Right kidney (tissue), 9 donors: ENCODE measurements around the gene CIAPIN1.

Source experiments
- DNase-seq: peaks from one replicate; pipeline ENCODE4 v3.0.0-alpha.2; 2016
- long read RNA-seq, 8 donors: transcript quantifications; one replicate each; lab custom pipeline, GENCODE V29; 2026

CIAPIN1 gene
- long read RNA-seq, donor 1, transcript CIAPIN1-201 (9 exons, 2,182 nt), result major isoform, 33 of 59 reads
- long read RNA-seq, donor 1, partial matches to known transcripts, result 18 of 59 reads
- long read RNA-seq, donor 1, other reads (novel, unspliced or antisense), result 0 of 59 reads
- long read RNA-seq, donor 2, transcript CIAPIN1-201 (9 exons, 2,182 nt), result major isoform, 11 of 12 reads
- long read RNA-seq, donor 2, partial matches to known transcripts, result 0 of 12 reads
- long read RNA-seq, donor 2, other reads (novel, unspliced or antisense), result 0 of 12 reads
- long read RNA-seq, donor 3, transcript CIAPIN1-201 (9 exons, 2,182 nt), result major isoform, 9 of 18 reads
- long read RNA-seq, donor 3, partial matches to known transcripts, result 5 of 18 reads
- long read RNA-seq, donor 3, other reads (novel, unspliced or antisense), result 0 of 18 reads
- long read RNA-seq, donor 4, transcript CIAPIN1-201 (9 exons, 2,182 nt), result major isoform, 20 of 113 reads
- long read RNA-seq, donor 4, partial matches to known transcripts, result 53 of 113 reads
- long read RNA-seq, donor 4, other reads (novel, unspliced or antisense), result 32 of 113 reads
- long read RNA-seq, donor 5, transcript CIAPIN1-201 (9 exons, 2,182 nt), result major isoform, 19 of 29 reads
- long read RNA-seq, donor 5, partial matches to known transcripts, result 7 of 29 reads
- long read RNA-seq, donor 5, other reads (novel, unspliced or antisense), result 0 of 29 reads
- long read RNA-seq, donor 6, transcript CIAPIN1-201 (9 exons, 2,182 nt), result major isoform, 26 of 31 reads
- long read RNA-seq, donor 6, partial matches to known transcripts, result 0 of 31 reads
- long read RNA-seq, donor 6, other reads (novel, unspliced or antisense), result 0 of 31 reads
- long read RNA-seq, donor 7, result 0 reads
- long read RNA-seq, donor 8, transcript CIAPIN1-201 (9 exons, 2,182 nt), result major isoform, 20 of 24 reads
- long read RNA-seq, donor 8, partial matches to known transcripts, result 0 of 24 reads
- long read RNA-seq, donor 8, other reads (novel, unspliced or antisense), result 0 of 24 reads

DNA sequence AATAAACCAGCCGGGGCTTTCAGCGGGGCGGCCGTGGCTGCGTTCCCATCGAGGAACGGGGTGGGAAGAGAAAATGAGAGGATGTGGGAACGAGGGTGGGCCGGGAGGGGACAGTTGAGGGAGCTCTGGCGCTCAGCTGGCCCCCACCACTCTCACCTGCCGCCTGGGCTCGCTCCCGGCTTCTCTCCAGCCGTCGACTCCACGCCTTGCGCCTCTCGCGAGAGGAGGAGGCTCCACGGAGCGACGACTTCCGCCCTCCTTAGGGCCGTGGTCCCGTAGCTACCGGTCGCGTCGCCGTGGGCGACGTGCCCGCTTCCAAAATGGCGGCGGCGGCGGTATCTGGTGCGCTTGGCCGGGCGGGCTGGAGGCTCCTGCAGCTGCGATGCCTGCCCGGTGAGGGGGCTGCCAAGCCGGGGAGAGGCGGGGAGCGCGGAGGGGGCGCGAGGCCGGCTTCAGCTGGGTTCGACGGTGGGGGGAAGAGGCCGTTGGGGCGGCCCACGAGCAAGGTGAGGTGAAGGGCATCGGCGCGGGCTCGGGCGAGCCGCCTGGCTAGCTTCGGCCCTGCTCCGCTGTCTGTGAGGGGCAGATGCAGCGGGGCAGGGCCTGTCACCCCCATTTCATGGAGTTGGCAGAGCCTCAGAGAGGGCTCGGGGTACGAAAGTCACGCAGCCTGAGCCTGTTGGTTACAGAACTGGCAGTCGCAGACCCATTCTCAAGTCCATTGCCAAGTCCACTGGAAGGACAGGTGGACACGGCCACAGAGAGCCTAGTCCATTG is at the start of gene CIAPIN1, which contains the start of gene COQ9:
TSS of gene CIAPIN1 (minus strand) at position 200 of the 777 bp plus-strand sequence. CDS start 6,457 bp downstream, outside the sequence.
TSS of gene COQ9 (plus strand) at position 294 of the 777 bp plus-strand sequence. CDS start at position 321, 27 bp downstream.
- DNase-seq, result peak; percentile 84

DNA sequence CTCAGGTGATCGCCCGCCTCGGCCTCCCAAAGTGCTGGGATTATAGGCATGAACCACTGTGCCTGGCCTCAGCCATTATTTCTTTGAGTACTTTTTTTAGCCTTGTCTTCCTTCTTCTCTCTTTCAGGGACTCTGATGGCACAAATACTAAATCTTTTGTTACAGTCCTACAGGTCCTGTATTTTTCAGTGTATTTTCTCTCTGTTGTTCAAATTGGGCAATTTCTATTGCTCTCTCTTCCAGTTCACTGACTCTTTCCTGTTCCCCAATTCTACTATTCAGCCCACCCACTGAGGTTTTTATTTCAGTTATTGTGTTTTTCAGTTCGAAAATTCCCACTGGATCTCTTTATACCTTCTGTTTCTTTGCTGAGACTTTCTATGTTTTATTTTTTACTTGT is 46.6 kb upstream of the CIAPIN1 start:
- no peak for DNase-seq

DNA sequence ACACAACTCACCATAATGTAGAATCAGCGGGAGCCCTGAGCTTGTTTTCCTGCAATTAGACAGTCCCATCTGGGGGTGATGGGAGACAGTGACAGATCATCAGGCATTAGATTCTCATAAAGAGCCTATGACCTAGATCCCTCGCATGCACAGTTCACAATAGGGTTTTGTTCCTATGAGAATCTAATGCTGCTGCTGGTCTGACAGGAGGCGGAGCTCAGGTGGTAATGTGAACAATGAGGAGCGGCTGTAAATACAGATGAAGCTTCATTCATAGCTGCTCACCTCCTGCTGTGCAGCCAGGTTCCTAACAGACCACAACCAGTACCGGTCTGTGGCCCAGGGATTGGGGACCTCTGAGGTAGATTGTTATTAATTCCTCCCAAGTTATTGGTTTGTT is 42.0 kb upstream of the CIAPIN1 start:
- no peak for DNase-seq

DNA sequence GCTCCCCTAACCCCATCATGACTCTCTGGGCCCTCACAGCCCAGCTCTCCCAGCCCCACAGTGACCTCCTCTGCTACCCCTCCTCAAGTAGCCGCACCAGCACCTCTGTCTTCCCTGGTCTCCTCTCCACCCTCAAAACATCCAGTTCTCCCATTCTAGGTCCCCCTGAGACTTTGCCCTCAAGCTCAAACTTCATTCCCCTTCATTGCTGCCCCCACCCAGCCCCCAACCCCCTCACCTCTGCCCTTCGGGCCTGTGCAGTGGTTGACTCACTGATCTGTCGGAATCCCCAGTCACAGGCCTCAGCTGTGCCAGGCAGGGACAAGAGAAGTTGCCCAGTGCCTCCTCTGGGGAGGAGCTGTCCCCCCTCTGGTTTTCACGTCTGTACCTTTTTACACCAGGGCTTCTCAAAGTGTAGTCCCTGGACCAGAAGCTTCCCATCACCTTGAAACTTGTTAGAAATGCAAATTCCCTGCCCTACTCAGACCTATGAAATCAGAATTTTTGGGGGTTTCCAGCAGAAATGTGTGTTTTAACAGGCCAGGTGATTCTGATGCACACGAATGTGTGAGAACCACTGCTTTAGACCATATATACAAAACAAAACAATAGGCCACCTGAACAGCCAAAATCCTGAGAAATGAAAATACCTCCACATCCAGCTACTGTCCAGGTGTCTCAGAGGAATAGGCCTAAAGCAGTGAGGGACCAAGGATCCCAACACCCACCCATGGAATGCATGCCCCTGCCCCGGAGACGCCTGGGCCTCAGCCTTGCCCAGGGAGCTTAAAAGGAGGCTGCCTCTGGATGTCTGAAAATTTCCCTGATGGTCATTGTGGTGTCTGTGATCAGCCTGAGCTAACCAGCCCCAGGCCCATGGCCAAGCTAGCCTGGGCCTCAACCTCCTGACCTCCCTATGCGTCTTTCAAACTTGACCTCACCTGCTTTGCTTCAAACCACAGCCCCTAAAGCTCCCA is 40.0 kb upstream of the CIAPIN1 start:
- DNase-seq, result no peak

DNA sequence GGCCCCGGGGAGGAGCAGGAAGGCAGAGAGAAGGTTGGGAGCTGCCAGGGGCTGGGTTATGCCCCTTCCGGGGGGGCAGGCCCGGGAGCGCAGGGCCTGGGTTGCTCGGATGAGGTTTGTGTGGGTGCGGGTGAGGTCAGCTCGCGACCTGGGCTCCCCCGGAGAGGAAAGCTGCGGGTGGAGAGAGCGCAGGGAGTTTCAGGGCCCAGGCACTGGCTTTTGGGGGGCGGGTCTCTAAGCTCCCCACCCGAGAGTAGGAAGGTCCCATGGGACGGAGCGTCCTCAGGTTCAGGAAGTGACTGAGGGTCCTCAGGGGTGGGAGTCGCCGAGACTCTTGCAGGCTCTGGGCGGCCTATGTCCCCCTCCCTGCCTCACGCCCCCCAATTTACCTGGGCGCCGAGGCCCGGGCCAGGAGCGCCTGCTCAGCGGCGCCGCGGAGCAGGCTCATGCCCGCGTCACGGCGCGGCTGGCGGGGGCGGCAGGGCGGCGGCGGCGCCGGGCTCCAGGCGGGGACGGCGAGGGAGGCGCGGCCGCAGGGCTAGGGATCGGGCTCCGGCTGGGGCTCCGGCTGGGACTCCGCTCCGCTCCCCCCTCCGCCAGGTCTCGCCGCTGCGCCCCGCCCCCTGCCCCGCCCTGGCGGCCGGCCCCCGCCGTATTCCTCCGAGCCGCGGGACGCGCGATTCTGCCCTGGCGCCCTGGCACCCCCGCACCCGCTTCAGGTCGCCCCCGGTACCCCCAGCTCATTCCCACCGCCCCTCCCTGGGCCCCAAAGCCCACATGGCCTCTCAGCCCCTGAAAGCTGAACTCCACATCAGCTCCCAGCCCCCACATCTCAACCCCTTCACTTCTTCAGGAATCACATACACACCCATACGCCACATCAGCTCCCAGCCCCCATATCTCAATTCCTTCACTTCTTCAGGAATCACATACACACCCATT is 39.0 kb upstream of the CIAPIN1 start, which contains the start of gene DOK4:
TSS of gene DOK4 (minus strand) at position 578 of the 942 bp plus-strand sequence. CDS start 6,986 bp downstream, outside the sequence.
- no peak for DNase-seq

DNA sequence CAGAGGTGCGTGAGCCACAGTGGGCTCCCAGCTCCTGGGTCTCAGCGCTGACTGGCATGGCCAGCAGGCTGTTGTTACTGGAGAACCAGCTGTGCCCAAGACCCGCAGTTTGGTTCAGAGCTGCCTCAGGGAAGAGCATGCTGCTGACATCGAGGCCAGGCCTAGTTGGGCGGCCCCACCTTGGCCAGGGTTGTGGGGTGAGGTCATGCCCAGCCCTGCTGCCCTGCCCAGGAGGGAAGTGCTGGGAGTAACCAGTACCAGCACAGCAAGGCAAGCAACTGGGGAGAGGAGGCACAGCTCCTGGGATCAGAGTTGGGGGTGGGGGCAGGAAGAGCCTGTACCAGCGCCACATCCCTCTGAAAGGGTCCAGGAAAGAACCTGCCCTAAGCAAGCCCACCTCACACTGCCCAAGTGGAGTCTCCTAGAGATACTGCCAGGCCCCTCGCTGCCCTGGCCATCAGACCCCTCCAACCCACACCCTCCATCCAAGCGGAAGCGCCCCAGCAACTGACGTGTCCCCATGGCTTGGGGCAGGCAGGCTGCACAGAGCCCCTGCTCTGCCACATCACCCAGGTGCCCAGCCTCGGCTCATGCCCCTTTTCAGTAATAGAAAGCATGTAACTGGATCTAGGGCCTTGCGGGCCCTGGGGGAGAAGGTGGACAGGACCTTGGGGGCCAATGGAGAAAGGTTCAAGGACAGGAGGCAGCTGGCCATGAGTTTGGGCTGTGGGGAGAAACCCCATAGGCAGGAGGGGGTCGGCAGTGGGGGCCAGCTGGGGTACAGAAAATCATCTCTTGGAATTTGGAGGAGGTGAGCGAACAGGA is 38.1 kb upstream of the CIAPIN1 start:
- no peak for DNase-seq

DNA sequence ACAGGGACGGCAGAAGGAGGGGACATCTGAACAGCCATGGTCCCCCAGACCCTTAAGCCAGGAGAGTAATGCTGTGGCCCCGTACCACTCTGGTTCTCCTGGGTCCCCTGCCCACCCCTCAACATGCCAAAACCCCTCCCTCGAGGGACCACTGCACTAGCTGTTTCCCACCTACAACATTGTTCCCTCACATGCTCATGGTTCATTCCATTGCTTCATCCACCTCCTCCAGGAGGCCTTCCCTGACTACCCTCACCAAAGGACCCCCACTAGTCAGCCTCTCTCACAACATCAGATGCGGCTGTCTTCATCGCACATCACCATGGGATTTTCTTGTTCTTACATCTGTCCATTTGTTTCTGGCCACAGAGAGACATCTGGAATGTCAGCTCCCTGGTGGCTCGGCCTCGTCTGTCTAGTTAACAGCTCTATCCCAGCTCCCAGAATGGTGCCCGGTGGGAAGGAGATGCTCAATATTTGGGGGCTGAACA is 37.4 kb upstream of the CIAPIN1 start:
- no peak for DNase-seq

DNA sequence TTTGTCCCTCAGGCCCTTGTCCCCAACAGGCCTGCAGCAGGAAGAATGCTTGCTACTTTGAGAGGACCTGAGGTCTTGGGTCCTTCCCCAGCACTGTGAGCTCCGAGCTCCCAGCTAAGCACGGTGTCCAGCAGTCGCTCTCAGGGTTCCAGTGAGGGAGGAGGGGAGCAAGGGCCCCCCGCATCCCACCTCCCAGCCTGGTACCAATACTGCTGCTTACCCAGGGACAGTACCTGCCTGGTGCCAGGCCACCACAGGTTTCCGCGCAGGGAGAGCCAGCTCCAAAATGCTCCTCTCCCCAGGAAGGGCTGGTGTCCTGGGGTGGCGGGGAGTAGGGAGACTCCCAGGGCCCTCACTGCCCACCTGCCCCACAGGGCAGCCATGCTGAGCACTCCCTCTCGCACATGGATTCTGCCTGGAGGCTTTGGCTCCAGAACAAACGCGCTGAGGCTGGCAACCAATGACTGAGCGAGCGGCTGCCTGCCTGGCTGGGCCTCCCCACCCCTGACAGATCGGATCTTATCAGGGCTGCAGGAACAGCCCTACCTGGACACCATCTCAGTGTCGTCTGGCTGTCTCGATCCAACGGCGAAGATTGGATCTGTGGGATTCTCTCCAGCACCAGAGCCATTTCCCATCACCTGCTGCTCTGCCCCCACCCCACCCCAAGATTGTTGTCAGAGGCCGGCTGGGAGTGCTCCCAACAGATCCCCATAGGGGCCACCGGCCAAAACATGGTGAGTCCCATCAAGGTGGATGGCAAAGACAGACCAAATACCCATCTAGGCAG is 36.7 kb upstream of the CIAPIN1 start:
- DNase-seq, result no peak

DNA sequence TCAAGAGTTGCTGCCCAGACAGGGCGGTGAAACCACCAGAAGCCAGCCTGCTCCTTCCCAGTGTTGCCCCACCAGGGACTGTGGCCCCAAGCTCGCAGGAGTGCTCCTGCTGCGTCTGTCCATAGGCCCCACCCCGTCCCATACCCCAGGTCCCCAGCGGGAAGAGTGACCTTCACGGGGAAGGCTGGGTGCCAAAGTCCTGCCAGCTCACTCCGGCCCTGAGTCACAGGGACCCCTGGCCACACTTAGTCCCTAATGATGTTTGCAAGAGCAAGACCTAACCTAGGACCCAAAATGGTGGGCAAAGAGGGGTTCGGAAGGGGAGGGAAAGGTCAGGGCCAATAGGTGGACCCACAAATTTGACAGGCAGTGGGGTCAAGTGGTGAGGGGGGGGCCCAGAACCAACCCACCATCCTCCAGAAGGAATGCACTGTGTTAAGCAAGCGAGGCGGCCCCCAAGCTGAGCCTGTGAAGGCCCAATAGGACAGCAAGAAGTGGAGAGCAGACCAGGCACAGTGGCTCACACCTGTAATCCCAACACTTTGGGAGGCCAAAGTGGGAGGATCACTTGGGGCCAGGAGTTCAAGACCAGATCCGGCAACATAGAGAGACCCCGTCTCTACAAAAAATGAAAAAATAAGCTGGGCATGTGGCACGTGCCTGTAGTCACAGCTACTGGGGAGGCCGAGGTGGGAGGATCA is 35.8 kb upstream of the CIAPIN1 start:
- DNase-seq, result no peak

DNA sequence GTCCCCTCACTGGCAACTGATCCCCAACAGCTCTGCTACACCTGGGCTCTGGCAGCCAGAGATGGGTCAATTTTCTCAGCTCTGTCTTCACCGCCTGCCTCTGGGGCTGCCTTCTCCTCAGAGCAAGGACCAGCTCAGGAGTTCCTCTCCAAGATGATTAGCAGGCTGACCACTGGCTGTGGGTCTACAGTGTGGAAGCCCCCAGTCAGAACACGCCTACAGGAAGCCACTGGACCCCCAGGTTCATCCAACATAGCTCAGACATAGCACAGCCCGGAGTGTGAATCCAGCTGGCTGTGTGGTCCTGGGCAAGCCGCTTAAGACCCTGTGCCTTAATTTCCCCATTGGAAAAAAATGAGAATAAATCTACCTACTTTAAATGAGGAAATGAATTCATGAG is 34.2 kb upstream of the CIAPIN1 start:
- no peak for DNase-seq

DNA sequence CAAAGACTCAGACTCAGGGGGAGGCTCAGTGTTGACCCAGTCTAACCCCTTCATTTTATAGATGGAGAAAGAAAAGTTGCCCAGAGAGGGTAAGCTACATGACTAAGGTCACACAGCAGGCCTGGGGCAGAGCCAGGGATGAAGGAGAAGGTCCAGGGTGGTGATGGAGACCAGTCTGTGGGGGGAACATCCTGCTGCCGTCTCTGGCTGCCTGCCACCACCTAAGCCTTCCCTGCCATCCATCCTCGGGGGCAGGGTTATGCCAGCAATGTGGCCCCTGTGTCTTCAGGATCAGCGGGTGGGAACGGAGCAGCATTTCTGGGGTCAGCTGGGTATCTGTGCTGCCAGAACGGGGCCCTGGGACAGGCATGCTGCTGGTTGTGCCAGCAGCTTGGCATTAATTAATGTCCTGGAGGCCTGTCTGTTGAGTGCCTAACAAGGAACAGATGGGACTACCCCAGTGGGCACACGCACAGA is 33.6 kb upstream of the CIAPIN1 start:
- DNase-seq, result no peak

DNA sequence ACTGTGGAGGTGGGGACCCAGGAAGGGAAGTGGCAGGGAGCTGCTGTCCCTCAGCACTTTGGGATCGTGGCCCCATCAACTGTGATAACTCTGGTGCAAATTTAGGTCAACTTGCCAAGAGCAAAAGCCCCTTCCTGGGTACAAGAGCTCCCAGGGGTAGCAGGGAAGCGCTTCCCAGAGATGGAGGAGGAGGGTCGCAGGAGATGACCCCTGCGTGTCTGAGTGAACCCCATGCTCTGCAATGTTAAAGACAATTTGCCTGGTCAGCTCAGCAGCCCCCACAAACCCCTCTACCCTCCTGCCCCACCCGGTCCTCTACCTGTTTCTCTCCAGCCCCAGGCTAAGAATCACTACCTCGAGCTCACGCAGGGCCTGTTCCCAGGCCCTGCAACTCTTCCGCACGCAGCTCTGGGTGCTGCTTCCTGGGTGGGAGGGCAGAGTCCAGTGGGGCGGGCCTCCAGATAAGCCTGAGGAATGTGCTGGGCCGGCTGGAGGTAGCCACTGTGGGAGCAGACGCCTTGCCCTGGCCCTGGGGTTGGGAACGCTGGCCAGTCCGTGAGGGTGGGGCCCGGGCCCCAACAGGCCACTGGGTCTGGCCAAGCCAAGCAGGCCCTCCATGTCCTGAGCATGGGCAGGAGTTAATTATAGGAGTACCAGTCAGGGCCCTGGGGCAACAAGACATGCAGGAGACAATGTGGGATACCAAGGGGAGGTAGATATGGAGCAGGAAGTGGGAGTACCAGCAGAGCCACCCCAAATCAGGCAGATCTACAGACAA is 33.0 kb upstream of the CIAPIN1 start:
- no peak for DNase-seq

DNA sequence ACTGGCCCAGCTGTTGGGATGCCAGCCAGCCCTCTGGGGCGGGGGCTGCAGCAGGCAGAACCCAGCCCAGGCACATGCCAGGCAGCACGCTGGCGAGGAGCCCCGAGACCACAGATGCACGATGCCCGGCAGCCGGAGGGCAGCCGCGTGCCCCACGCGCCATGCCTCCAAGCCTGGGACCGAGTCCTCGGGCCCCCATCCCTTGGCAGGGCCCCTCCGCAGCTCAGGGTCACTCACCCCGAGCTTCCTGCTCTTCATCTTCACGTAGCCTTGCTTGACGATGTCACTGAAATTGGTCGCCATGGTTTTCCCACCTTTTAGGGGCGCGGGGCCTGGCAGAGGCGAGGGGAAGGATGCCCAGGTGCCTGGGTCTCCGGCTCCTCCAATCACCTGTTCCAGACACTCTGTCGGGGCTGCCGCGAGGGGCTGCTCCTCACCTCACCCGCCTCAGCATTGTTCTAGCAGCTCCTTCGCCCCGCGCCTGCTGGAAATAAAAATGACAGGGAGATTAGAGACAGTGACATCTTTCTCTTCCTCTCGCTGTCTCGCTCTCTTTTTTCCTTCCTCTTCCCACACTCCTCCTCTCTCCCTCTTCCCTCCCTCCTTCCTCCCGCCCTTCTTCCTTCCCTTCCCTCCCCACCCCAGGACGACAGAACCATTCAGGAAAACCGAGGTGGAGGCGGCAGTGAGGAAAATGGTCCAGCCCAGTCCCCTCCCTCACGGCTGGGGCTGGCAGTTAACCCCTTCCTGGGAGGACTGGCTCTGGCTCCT is 32.2 kb upstream of the CIAPIN1 start:
- DNase-seq, result no peak

DNA sequence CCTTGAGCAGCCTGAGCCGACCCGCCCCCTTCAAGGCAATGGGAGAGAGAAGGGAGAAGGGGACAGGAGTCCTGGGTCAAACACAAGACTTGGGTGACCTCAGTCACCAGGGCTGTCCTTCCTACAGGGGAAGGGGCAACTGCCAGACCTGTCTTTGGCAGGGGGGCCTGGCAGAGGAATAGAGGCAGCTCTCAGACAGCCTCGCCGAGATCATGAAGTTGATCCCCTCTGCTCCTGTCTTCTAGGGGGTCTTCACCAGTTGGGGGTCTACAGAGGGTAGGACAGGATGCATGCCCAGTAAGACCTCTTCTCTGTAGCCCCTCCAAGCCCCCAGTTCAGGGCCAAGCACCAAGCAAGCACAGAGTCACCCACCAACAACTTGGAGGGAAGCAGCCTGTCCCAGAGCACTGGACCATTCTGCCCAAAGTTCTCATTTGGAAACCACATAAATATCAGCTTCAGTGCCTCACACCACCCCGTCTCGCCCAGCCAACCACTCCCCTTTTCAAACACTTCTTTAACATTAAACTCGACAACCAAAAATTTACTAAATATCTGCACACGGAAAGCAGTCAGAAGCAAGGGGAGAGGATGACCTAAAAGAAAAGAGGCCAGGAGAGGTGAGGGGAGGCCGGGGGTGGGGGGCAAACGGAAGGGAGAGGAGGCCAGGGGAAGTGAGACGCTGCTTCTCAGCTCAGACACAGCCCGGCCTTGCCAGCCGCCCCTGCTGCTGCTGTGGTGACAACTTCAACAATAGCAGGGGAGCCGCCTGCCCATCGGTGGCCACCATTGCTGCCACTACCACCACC is 31.4 kb upstream of the CIAPIN1 start:
- DNase-seq, result no peak
